HCT116 (cell line): Measurements from ENCODE around the gene DCAF5.

Source experiments
- CTCF ChIP-seq, 3 experiments: fragments of 200-600 bp in 1 of 3; sonication (generic) in 1 of 3; IDR thresholded peaks in 2 of 3; conservative IDR thresholded peaks in 1 of 3; 2 replicates each; pipeline ENCODE4 v1.5.1; 2012 to 2017; ENCODE audit warnings: low read depth in 2 of 3, low read length in 2 of 3, antibody characterized with exemption in 1 of 3, borderline replicate concordance in 1 of 3, control low read depth in 1 of 3, mild to moderate bottlenecking in 1 of 3, mixed read lengths in 1 of 3, mixed run types in 1 of 3, moderate library complexity in 1 of 3; ENCODE audit not compliant: insufficient read depth in 1 of 3
- MAX ChIP-seq: IDR thresholded peaks from 2 replicates; pipeline ENCODE4 v1.6.1; 2012
- POLR2A ChIP-seq: IDR thresholded peaks from 2 replicates; pipeline ENCODE4 v1.7.0; 2011; ENCODE audit warnings: borderline replicate concordance; ENCODE audit not compliant: insufficient read depth, insufficient read length; ENCODE audit errors: extremely low read depth
- SP1 ChIP-seq: IDR thresholded peaks from 2 replicates; pipeline ENCODE4 v1.6.1; 2012; ENCODE audit warnings: low read depth
- YY1 ChIP-seq: IDR thresholded peaks from 2 replicates; pipeline ENCODE4 v1.6.1; 2011; ENCODE audit warnings: low read length, low read depth, moderate library complexity, mild to moderate bottlenecking; ENCODE audit not compliant: insufficient replicate concordance; ENCODE audit errors: extremely low read depth
- ZFX ChIP-seq: fragments of 450-650 bp; IDR thresholded peaks from 2 replicates; pipeline ENCODE4 v1.6.1; 2017

- TF ChIP-seq SP1 (no peak), YY1 (no peak), MAX (no peak), CTCF (IDR thresholded peaks at IDR 0.05 in 2 of 3, conservative IDR thresholded peaks at IDR 0.05 in 1 of 3; ENCODE audit: borderline replicate concordance in 1 of 3, insufficient read depth in 1 of 3, low read depth in 2 of 3, low read length in 2 of 3) (no peak), POLR2A (no peak), ZFX (no peak)
Measured at GRCh38 chr14:69064596-69064995, 88.3 kb downstream of the DCAF5 start.
